A549 (cell line): ENCODE data around the gene CGRRF1.

Experiments
- CEBPB ChIP-seq, 2 experiments: fragments of >200 bp in 1 of 2; sonication (Bioruptor Twin) in 1 of 2; formaldehyde crosslinking in 1 of 2; IDR thresholded peaks; 2 replicates each; pipeline ENCODE4 v1.6.1; 2012 to 2016
- CTCF ChIP-seq: fragments of >200 bp; sonication (Bioruptor Twin); formaldehyde crosslinking; IDR thresholded peaks from 3 replicates; pipeline ENCODE4 v1.5.1; 2016
- MYC ChIP-seq: IDR thresholded peaks from 2 replicates; pipeline ENCODE4 v1.6.1; 2012; ENCODE audit warnings: mild to moderate bottlenecking, inconsistent platforms, low read length, improper control_type of control experiment, borderline replicate concordance
- POLR2A ChIP-seq: IDR thresholded peaks from 2 replicates; pipeline ENCODE4 v1.6.1; 2012; ENCODE audit warnings: mild to moderate bottlenecking, low read length

GRCh38 chr14:54577494-54577893, 67.8 kb downstream of the CGRRF1 start:
- TF ChIP-seq CTCF (no peak), CEBPB (IDR thresholded peaks at IDR 0.05) (no peak), POLR2A (no peak), MYC (no peak)
